H4 (cell line): ENCODE data around the gene PSMD12. TPM values are rescaled to one million over a fixed set of nuclear protein-coding genes. Genes with fewer than 3 reads are reported as not detected.
"Not testable (repeated sequence)": the region's sequence is repeated elsewhere in the genome, so short reads cannot be mapped to it uniquely, and the experiment has no call there.

ENCODE experiments used
- DNase-seq: peaks from one replicate; pipeline ENCODE4 v3.0.0-alpha.2; 2015; ENCODE audit warnings: low spot score
- total RNA-seq: library from RNA; depleted of rRNA; stranded (reverse); fragments of >200 nt; shearing (Covaris generic); gene quantifications from 2 replicates; pipeline ENCODE4 v1.2.3, GENCODE V29; 2014; rRNA removed

PSMD12 gene
- total RNA-seq = 45.9 and 55.4 TPM in 2 replicates

- DNase-seq = peak; percentile 91
Observed at GRCh38 chr17:67366193-67367157, at the start of gene PSMD12. Gene PSMD12 (minus strand): TSS chr17:67366577. CDS start chr17:67366519, 58 bp downstream.

- DNase-seq = no peak
Observed at GRCh38 chr17:67415291-67415690, 48.9 kb upstream of the PSMD12 start.

GRCh38 chr17:67414559-67414958 lies 48.2 kb upstream of the PSMD12 start:
- DNase-seq = no peak

GRCh38 chr17:67414130-67414529 lies 47.8 kb upstream of the PSMD12 start:
- no peak for DNase-seq

- no peak for DNase-seq
Observed at GRCh38 chr17:67413388-67413787, 47.0 kb upstream of the PSMD12 start.

GRCh38 chr17:67412941-67413340 lies 46.6 kb upstream of the PSMD12 start:
- no peak for DNase-seq

GRCh38 chr17:67412032-67412431 lies 45.7 kb upstream of the PSMD12 start:
- DNase-seq = no peak

GRCh38 chr17:67411397-67411796 lies 45.0 kb upstream of the PSMD12 start:
- DNase-seq = no peak

- not testable (repeated sequence) for DNase-seq
Observed at GRCh38 chr17:67408455-67408830, 42.1 kb upstream of the PSMD12 start.

GRCh38 chr17:67403483-67403882 lies 37.1 kb upstream of the PSMD12 start:
- no peak for DNase-seq

- no peak for DNase-seq
Observed at GRCh38 chr17:67403065-67403464, 36.7 kb upstream of the PSMD12 start.

GRCh38 chr17:67401598-67402504 lies 35.5 kb upstream of the PSMD12 start:
- no peak for DNase-seq

- DNase-seq = no peak
Observed at GRCh38 chr17:67401106-67401505, 34.7 kb upstream of the PSMD12 start.

GRCh38 chr17:67400193-67400592 lies 33.8 kb upstream of the PSMD12 start:
- DNase-seq = no peak

- no peak for DNase-seq
Observed at GRCh38 chr17:67399676-67400075, 33.3 kb upstream of the PSMD12 start.

- no peak for DNase-seq
Observed at GRCh38 chr17:67393809-67394397, 27.5 kb upstream of the PSMD12 start.

GRCh38 chr17:67392111-67392510 lies 25.7 kb upstream of the PSMD12 start:
- DNase-seq = no peak

- DNase-seq = peak; percentile 98
Observed at GRCh38 chr17:67390646-67391361, 24.4 kb upstream of the PSMD12 start.

GRCh38 chr17:67390006-67390645 lies 23.7 kb upstream of the PSMD12 start:
- no peak for DNase-seq

GRCh38 chr17:67388986-67389385 lies 22.6 kb upstream of the PSMD12 start:
- no peak for DNase-seq

- not testable (repeated sequence) for DNase-seq
Observed at GRCh38 chr17:67388536-67388935, 22.2 kb upstream of the PSMD12 start.
